Effector memory CD8-positive, alpha-beta T cell (primary cell): ENCODE measurements around the gene FIGN.

Experiments used
- ATAC-seq: fragments of 150-1000 bp; cut with Tn5 transposase; replicated peaks from 2 replicates; pipeline ENCODE4 v1.10.0; 2021; ENCODE audit warnings: mild to moderate bottlenecking, moderate library complexity
- DNase-seq, 3 experiments: peaks; one replicate each; pipeline ENCODE4 v3.0.0; 2021
- H3K27ac Mint-ChIP-seq, 2 donors: one replicate each; pipeline ENCODE4 v1.8.0; 2022; ENCODE audit warnings: mild to moderate bottlenecking in 2 of 2, mixed read lengths in 2 of 2, moderate library complexity in 2 of 2
- H3K27me3 Mint-ChIP-seq, 2 donors: one replicate each; pipeline ENCODE4 v1.8.0; 2022; ENCODE audit warnings: mixed read lengths in 2 of 2
- H3K36me3 Mint-ChIP-seq: one replicate; pipeline ENCODE4 v1.8.0; 2022; ENCODE audit warnings: mild to moderate bottlenecking, moderate library complexity, mixed read lengths; ENCODE audit not compliant: insufficient read depth
- H3K4me1 Mint-ChIP-seq, 2 donors: one replicate each; pipeline ENCODE4 v1.8.0; 2022; ENCODE audit warnings: low read depth in 2 of 2, mixed read lengths in 2 of 2
- H3K4me3 Mint-ChIP-seq, 2 donors: one replicate each; pipeline ENCODE4 v1.8.0; 2022; ENCODE audit warnings: mild to moderate bottlenecking in 2 of 2, mixed read lengths in 2 of 2, moderate library complexity in 2 of 2
- H3K9me3 Mint-ChIP-seq, 2 donors: one replicate each; pipeline ENCODE4 v1.8.0; 2022; ENCODE audit warnings: mixed read lengths in 2 of 2

Gene FIGN

GRCh38 chr2:163733301-163733938 lies 2.4 kb downstream of the FIGN start:
- DNase-seq (no peak), ATAC-seq (no peak)
- no peak overlapping the region for H3K27ac Mint-ChIP-seq
- peaks cover 6 to 10% of the 10 kb centered on the region in 2 donors for H3K27me3 Mint-ChIP-seq
- H3K36me3 Mint-ChIP-seq = no peaks in the 10 kb centered on the region
- H3K9me3 Mint-ChIP-seq = peaks cover 4 to 14% of the 10 kb centered on the region in 2 donors
- H3K4me1 Mint-ChIP-seq = no peaks in the 10 kb centered on the region
- H3K4me3 Mint-ChIP-seq = no peak overlapping the region

- Mint-ChIP-seq H3K9me3 (peaks cover 4 to 14% of the 10 kb centered on the region in 2 donors), H3K36me3 (no peaks in the 10 kb centered on the region), H3K27me3 (peaks cover 6 to 10% of the 10 kb centered on the region in 2 donors), H3K27ac (no peak overlapping the region), H3K4me1 (no peaks in the 10 kb centered on the region), H3K4me3 (no peak overlapping the region)
- ATAC-seq (no peak), DNase-seq (no peak)
Measured at GRCh38 chr2:163732727-163733126, 3.1 kb downstream of the FIGN start.

- DNase-seq (no peak), ATAC-seq (no peak)
- peaks cover 4 to 14% of the 10 kb centered on the region in 2 donors for H3K9me3 Mint-ChIP-seq
- no peaks in the 10 kb centered on the region for H3K4me1 Mint-ChIP-seq
- no peak overlapping the region for H3K27ac Mint-ChIP-seq
- no peaks in the 10 kb centered on the region for H3K36me3 Mint-ChIP-seq
- H3K4me3 Mint-ChIP-seq = no peak overlapping the region
- peaks cover 6 to 10% of the 10 kb centered on the region in 2 donors for H3K27me3 Mint-ChIP-seq
Measured at GRCh38 chr2:163731735-163732134, 4.1 kb downstream of the FIGN start.

GRCh38 chr2:163730556-163730955 lies 5.3 kb downstream of the FIGN start:
- DNase-seq = no peak
- Mint-ChIP-seq H3K27me3 (peaks cover 0 to 2% of the 10 kb centered on the region in 2 donors), H3K4me3 (no peak overlapping the region), H3K36me3 (no peaks in the 10 kb centered on the region), H3K27ac (no peak overlapping the region), H3K9me3 (peaks cover 0 to 7% of the 10 kb centered on the region in 2 donors), H3K4me1 (no peaks in the 10 kb centered on the region)
- ATAC-seq = no peak

DNA sequence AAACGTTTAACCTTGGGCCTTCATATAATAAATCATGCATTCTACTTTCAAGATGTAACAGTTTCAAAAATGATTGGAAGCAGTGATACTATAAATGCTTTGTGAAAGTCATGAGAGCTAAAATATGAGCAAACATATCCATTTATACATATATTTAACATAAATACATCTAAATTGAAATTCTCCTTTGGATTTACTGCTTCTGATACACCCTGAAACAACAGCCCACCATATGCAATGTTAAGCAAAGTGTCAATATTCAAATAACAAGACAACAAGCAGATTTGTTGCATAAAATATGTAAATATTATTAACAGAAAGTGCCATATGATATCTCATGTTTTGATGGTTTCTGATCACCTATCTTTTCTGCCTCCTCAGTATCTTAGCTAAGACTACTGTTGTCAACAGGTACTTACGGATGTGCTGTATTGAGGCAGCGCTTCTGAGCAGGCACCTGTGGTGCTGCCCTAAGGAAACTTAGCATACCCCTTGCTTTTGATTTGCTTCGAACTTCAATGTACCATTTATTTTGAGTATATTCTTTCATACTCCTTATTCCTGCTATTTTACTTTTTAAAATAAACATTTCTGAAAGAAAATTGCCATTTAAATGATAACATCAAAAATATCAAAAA lies 6.1 kb downstream of the FIGN start:
- Mint-ChIP-seq H3K36me3 (no peaks in the 10 kb centered on the region), H3K27me3 (no peaks in the 10 kb centered on the region), H3K4me3 (no peak overlapping the region), H3K4me1 (no peaks in the 10 kb centered on the region), H3K27ac (no peak overlapping the region), H3K9me3 (peaks cover 0 to 6% of the 10 kb centered on the region in 2 donors)
- DNase-seq (no peak), ATAC-seq (no peak)

DNA sequence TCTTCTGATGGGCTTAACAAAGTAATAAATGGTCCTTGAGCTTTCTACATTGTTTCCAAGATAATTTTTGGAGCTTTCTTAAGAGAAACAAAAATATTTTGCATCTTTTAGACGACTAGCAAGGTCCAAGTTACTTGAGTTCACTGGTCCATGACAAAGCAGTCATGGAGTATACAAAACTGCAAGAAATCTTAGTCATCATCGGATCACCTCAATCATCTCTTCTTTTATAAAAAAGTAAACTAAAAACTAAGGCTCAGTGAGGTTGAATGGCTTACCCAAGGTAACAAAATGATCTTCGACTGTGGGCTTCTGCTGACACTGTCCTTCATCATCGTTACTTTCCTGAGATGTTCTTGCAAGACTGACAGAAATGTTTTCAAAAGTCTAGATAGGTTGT lies 11.9 kb downstream of the FIGN start:
- Mint-ChIP-seq H3K27me3 (no peaks in the 10 kb centered on the region), H3K27ac (no peak overlapping the region), H3K4me1 (no peaks in the 10 kb centered on the region), H3K4me3 (no peak overlapping the region), H3K36me3 (no peaks in the 10 kb centered on the region), H3K9me3 (peaks cover 0 to 5% of the 10 kb centered on the region in 2 donors)
- DNase-seq (no peak), ATAC-seq (no peak)

DNA sequence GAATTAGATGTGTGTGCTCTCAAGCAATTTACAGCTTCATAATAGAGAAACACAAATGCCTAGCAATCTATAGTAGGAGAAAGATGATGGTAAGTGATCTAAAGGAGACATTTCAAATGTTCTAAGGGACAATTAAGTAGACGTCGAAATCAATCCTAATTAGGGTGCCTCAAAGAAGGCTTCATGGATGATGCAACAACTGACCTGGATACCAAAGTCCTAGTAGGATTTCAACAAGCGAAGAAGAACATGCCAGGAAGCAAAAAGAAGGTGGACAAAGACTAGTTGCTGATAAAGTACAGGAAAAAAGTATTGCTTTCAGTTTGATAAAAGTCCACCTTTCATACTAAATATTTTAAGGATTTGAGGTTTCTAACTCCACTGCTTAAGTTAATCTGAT lies 12.5 kb downstream of the FIGN start:
- H3K9me3 Mint-ChIP-seq = peaks cover 0 to 7% of the 10 kb centered on the region in 2 donors
- no peaks in the 10 kb centered on the region for H3K4me1 Mint-ChIP-seq
- no peak overlapping the region for H3K4me3 Mint-ChIP-seq
- no peak overlapping the region for H3K27ac Mint-ChIP-seq
- no peaks in the 10 kb centered on the region for H3K27me3 Mint-ChIP-seq
- DNase-seq = no peak
- H3K36me3 Mint-ChIP-seq = no peaks in the 10 kb centered on the region
- ATAC-seq = no peak

DNA sequence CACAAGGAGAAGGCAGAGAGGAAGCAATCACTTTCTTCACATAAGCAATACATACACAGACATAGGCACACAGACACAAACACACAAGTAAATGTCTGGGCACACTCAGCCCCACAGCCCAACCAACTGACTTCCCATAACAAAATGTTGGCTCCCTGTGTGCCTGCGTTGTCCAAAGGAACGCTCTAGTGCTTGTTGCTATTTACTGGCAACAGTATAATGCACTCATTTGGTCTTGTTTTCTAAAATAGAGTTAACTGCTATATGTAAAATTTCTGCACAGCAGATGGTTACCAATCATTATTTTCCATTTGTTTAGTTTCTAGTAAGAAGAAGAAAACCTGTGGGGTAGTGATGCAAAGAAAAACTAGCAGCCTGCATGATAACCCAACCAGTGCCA lies 16.5 kb downstream of the FIGN start:
- no peak overlapping the region for H3K27ac Mint-ChIP-seq
- ATAC-seq (no peak), DNase-seq (no peak)
- no peak overlapping the region for H3K4me3 Mint-ChIP-seq
- H3K9me3 Mint-ChIP-seq = peaks cover 7 to 17% of the 10 kb centered on the region in 2 donors
- no peaks in the 10 kb centered on the region for H3K36me3 Mint-ChIP-seq
- no peaks in the 10 kb centered on the region for H3K27me3 Mint-ChIP-seq
- no peaks in the 10 kb centered on the region for H3K4me1 Mint-ChIP-seq

DNA sequence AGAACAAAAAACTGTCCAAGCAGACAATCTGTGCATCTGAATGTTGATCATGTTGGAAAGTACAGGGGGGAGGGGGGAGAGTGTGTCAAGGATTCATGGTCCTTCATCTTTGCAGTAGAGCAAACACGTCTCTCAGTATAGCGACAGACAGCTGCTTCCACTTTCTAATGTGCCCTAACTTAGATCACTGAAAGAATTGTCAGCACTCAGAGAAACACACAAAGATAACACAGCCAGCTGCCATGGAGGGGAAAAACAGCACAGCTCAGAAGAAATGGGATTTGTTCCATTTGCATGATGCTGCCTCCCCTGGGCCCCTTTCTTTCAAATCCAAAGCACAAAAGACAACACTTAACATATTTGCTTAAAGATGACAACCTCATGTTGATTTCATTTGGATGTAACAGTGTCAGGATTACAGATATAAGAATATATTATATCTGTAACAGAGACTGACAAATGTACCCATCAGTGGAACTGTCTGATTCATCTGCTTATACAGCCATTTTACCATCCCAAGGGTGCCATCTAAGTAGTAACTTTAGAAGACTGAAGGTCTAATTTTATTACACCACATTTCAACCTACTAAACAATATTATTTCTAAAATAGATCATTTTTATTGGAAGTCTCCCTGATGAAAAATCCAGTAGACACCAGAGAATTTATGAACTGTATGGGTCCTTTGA lies 17.7 kb downstream of the FIGN start:
- DNase-seq (no peak), ATAC-seq (no peak)
- no peaks in the 10 kb centered on the region for H3K36me3 Mint-ChIP-seq
- H3K9me3 Mint-ChIP-seq = peaks cover 7 to 17% of the 10 kb centered on the region in 2 donors
- H3K4me3 Mint-ChIP-seq = no peak overlapping the region
- H3K27me3 Mint-ChIP-seq = no peaks in the 10 kb centered on the region
- no peak overlapping the region for H3K27ac Mint-ChIP-seq
- H3K4me1 Mint-ChIP-seq = no peaks in the 10 kb centered on the region

GRCh38 chr2:163717515-163717914 lies 18.3 kb downstream of the FIGN start:
- no peak for ATAC-seq
- no peak overlapping the region for H3K4me3 Mint-ChIP-seq

GRCh38 chr2:163716101-163716500 lies 19.7 kb downstream of the FIGN start:
- H3K9me3 Mint-ChIP-seq = peaks cover 7 to 17% of the 10 kb centered on the region in 2 donors
- H3K4me1 Mint-ChIP-seq = no peaks in the 10 kb centered on the region
- H3K4me3 Mint-ChIP-seq = no peak overlapping the region
- H3K27ac Mint-ChIP-seq = no peak overlapping the region
- DNase-seq (no peak), ATAC-seq (no peak)
- no peaks in the 10 kb centered on the region for H3K27me3 Mint-ChIP-seq
- no peaks in the 10 kb centered on the region for H3K36me3 Mint-ChIP-seq

More at GRCh38 chr2:163717515-163717914, 18.3 kb downstream of the FIGN start:
- H3K27me3 Mint-ChIP-seq = no peaks in the 10 kb centered on the region
- H3K27ac Mint-ChIP-seq = no peak overlapping the region
- no peaks in the 10 kb centered on the region for H3K36me3 Mint-ChIP-seq
- peaks cover 7 to 17% of the 10 kb centered on the region in 2 donors for H3K9me3 Mint-ChIP-seq
- DNase-seq = no peak
- H3K4me1 Mint-ChIP-seq = no peaks in the 10 kb centered on the region

DNA sequence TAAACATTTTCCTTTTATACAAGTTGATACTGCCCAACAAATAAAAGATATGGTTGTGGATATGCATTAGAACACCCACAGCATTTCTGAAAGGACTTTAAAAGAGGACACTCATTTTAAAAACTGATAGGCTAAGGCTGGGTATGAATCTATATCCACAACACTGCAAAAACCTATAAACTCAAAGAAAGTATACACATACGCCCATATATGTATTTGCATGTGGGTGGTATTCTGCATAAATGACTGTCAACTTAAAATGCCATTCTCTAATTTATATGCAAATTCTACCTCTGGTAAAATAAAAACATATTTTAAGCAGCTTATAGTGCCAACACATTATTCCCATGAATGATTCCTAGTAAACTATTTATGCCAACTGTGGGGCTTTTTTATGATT lies 20.1 kb downstream of the FIGN start:
- H3K9me3 Mint-ChIP-seq = peaks cover 7 to 17% of the 10 kb centered on the region in 2 donors
- ATAC-seq (no peak), DNase-seq (no peak)
- no peaks in the 10 kb centered on the region for H3K27me3 Mint-ChIP-seq
- no peaks in the 10 kb centered on the region for H3K4me1 Mint-ChIP-seq
- H3K4me3 Mint-ChIP-seq = no peak overlapping the region
- no peak overlapping the region for H3K27ac Mint-ChIP-seq
- H3K36me3 Mint-ChIP-seq = no peaks in the 10 kb centered on the region

GRCh38 chr2:163715199-163715598 lies 20.6 kb downstream of the FIGN start:
- H3K27me3 Mint-ChIP-seq = no peaks in the 10 kb centered on the region
- DNase-seq (no peak), ATAC-seq (no peak)
- H3K9me3 Mint-ChIP-seq = peaks cover 7 to 17% of the 10 kb centered on the region in 2 donors
- H3K27ac Mint-ChIP-seq = no peak overlapping the region
- no peak overlapping the region for H3K4me3 Mint-ChIP-seq
- no peaks in the 10 kb centered on the region for H3K4me1 Mint-ChIP-seq
- H3K36me3 Mint-ChIP-seq = no peaks in the 10 kb centered on the region
